ENCODE measurements around the gene PHOX2B.

DNA sequence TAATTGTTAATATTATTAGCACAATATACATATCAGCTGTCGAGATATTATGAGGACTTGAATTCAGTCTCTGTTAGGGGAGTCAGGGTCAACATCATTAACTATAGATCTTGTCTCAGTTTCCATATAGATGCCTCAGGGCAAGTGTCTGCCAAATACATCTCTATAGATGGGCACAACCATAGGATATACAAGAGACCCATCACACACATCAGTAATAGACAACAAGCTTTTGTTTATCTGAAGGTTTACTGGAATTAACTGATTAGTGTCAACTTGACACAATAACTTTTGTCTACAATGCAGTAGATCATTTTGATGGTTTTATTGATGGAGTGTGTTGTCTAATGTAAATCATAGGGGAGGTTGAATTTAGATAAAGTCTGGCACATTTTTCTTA lies 37.1 kb upstream of the PHOX2B start:
- no peak for TF ChIP-seq POLR2AphosphoS5 (IDR thresholded peaks at IDR 0.05; ENCODE audit: low read depth, low read length)
- TF ChIP-seq, protein P1, sequence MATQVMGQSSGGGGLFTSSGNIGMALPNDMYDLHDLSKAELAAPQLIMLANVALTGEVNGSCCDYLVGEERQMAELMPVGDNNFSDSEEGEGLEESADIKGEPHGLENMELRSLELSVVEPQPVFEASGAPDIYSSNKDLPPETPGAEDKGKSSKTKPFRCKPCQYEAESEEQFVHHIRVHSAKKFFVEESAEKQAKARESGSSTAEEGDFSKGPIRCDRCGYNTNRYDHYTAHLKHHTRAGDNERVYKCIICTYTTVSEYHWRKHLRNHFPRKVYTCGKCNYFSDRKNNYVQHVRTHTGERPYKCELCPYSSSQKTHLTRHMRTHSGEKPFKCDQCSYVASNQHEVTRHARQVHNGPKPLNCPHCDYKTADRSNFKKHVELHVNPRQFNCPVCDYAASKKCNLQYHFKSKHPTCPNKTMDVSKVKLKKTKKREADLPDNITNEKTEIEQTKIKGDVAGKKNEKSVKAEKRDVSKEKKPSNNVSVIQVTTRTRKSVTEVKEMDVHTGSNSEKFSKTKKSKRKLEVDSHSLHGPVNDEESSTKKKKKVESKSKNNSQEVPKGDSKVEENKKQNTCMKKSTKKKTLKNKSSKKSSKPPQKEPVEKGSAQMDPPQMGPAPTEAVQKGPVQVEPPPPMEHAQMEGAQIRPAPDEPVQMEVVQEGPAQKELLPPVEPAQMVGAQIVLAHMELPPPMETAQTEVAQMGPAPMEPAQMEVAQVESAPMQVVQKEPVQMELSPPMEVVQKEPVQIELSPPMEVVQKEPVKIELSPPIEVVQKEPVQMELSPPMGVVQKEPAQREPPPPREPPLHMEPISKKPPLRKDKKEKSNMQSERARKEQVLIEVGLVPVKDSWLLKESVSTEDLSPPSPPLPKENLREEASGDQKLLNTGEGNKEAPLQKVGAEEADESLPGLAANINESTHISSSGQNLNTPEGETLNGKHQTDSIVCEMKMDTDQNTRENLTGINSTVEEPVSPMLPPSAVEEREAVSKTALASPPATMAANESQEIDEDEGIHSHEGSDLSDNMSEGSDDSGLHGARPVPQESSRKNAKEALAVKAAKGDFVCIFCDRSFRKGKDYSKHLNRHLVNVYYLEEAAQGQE (IDR thresholded peaks at IDR 0.05; ENCODE audit: low read depth), result no peak
- TF ChIP-seq, protein P2, sequence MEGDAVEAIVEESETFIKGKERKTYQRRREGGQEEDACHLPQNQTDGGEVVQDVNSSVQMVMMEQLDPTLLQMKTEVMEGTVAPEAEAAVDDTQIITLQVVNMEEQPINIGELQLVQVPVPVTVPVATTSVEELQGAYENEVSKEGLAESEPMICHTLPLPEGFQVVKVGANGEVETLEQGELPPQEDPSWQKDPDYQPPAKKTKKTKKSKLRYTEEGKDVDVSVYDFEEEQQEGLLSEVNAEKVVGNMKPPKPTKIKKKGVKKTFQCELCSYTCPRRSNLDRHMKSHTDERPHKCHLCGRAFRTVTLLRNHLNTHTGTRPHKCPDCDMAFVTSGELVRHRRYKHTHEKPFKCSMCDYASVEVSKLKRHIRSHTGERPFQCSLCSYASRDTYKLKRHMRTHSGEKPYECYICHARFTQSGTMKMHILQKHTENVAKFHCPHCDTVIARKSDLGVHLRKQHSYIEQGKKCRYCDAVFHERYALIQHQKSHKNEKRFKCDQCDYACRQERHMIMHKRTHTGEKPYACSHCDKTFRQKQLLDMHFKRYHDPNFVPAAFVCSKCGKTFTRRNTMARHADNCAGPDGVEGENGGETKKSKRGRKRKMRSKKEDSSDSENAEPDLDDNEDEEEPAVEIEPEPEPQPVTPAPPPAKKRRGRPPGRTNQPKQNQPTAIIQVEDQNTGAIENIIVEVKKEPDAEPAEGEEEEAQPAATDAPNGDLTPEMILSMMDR (IDR thresholded peaks at IDR 0.05 in 2 of 3, conservative IDR thresholded peaks at IDR 0.05 in 1 of 3; ENCODE audit: borderline replicate concordance in 1 of 3, insufficient read depth in 1 of 3, low read depth in 2 of 3, low read length in 2 of 3), result no peak
- no peak for TF ChIP-seq ZNF274 (IDR thresholded peaks at IDR 0.05; ENCODE audit: low read depth, low read length)
- TF ChIP-seq EZH2phosphoT487 (IDR thresholded peaks at IDR 0.05; ENCODE audit: borderline replicate concordance), result no peak
- no peak for TF ChIP-seq RAD21 (IDR thresholded peaks at IDR 0.05; ENCODE audit: low read depth)
- TF ChIP-seq POLR2A (IDR thresholded peaks at IDR 0.05; ENCODE audit: borderline replicate concordance, extremely low read depth, insufficient read depth, insufficient read length), result no peak
- no peak for TF ChIP-seq FOSL1 (IDR thresholded peaks at IDR 0.05; ENCODE audit: low read depth)

Data from HCT116 (cell line).